Activated CD8-positive, alpha-beta T cell treated with anti-CD3 and anti-CD28 coated beads, Interleukin-2, amount 10 ng/mL, durations not matched to agents 7 days and 5 days (primary cell): ENCODE results near the gene NTPCR. TPM values are rescaled to one million over a fixed set of nuclear protein-coding genes. Genes with fewer than 3 reads are reported as not detected.

ENCODE experiments used
- ATAC-seq: fragments of 150-1000 bp; cut with Tn5 transposase; one replicate; pipeline ENCODE4 v1.10.0; 2021; ENCODE audit warnings: moderate library complexity
- CTCF ChIA-PET: fragments of 350-600 bp; sonication (Branson Sonifier 250); formaldehyde crosslinking; loops from one replicate; lab custom pipeline; 2021; ENCODE audit warnings: antibody characterized with exemption; lab: Charles Lee
- POLR2A ChIA-PET: fragments of 350-600 bp; sonication (Branson Sonifier 250); formaldehyde crosslinking; loops from one replicate; lab custom pipeline; 2021; ENCODE audit warnings: antibody characterized with exemption; lab: Charles Lee
- DNase-seq: peaks from one replicate; pipeline ENCODE4 v3.0.0-alpha.2; 2020
- H3K27ac Mint-ChIP-seq: one replicate; pipeline ENCODE4 v1.8.0; 2021; ENCODE audit warnings: mild to moderate bottlenecking, mixed read lengths
- H3K27me3 Mint-ChIP-seq: one replicate; pipeline ENCODE4 v1.8.0; 2021; ENCODE audit warnings: low read depth, mixed read lengths
- H3K36me3 Mint-ChIP-seq: one replicate; pipeline ENCODE4 v1.8.0; 2021; ENCODE audit warnings: low read depth, mixed read lengths
- H3K4me1 Mint-ChIP-seq: one replicate; pipeline ENCODE4 v1.8.0; 2021; ENCODE audit warnings: low read depth, mixed read lengths
- H3K4me3 Mint-ChIP-seq: one replicate; pipeline ENCODE4 v1.8.0; 2021; ENCODE audit warnings: mild to moderate bottlenecking, mixed read lengths
- H3K9me3 Mint-ChIP-seq: one replicate; pipeline ENCODE4 v1.8.0; 2022; ENCODE audit warnings: mixed read lengths; ENCODE audit not compliant: insufficient read depth
- total RNA-seq, 2 experiments: library from RNA; stranded (reverse); gene quantifications; one replicate each; pipeline ENCODE4 v1.2.3, GENCODE V29; 2021

Gene NTPCR
- total RNA-seq, 2 experiments from 2014 or later = 21.0 to 23.5 TPM

GRCh38 chr1:232932486-232933425 is 17.7 kb upstream of the NTPCR start:
- Mint-ChIP-seq H3K27me3 (peaks cover 10% of the 10 kb centered on the region), H3K9me3 (no peaks in the 10 kb centered on the region), H3K4me1 (no peaks in the 10 kb centered on the region), H3K27ac (no peak overlapping the region), H3K36me3 (no peaks in the 10 kb centered on the region), H3K4me3 (no peak overlapping the region)
- POLR2A ChIA-PET = no interaction called here
- no peak for ATAC-seq
- CTCF ChIA-PET = no interaction called here
- DNase-seq = no peak

GRCh38 chr1:232936941-232937340 is 13.5 kb upstream of the NTPCR start:
- ChIA-PET POLR2A (no interaction called here), CTCF (interaction anchor here (0.9 kb wide), 1 partner anchor 10 kb away, joined by 4 read pairs; no protein-coding TSS in a partner anchor)
- peaks cover 7% of the 10 kb centered on the region for H3K27me3 Mint-ChIP-seq
- no peaks in the 10 kb centered on the region for H3K36me3 Mint-ChIP-seq
- no peak overlapping the region for H3K4me3 Mint-ChIP-seq
- peaks cover 3% of the 10 kb centered on the region for H3K4me1 Mint-ChIP-seq
- H3K27ac Mint-ChIP-seq = no peak overlapping the region
- H3K9me3 Mint-ChIP-seq = no peaks in the 10 kb centered on the region
- DNase-seq = no peak
- no peak for ATAC-seq

GRCh38 chr1:232937741-232938375 is 12.6 kb upstream of the NTPCR start:
- POLR2A ChIA-PET = no interaction called here
- ATAC-seq (no peak), DNase-seq (no peak)
- Mint-ChIP-seq H3K4me1 (peaks cover 3% of the 10 kb centered on the region), H3K27me3 (peaks cover 7% of the 10 kb centered on the region), H3K36me3 (no peaks in the 10 kb centered on the region), H3K4me3 (no peak overlapping the region), H3K27ac (no peak overlapping the region), H3K9me3 (no peaks in the 10 kb centered on the region)
- CTCF ChIA-PET = no interaction called here

GRCh38 chr1:232938926-232939325 is 11.5 kb upstream of the NTPCR start:
- H3K4me3 Mint-ChIP-seq = no peak overlapping the region
- H3K27ac Mint-ChIP-seq = no peak overlapping the region
- no peaks in the 10 kb centered on the region for H3K9me3 Mint-ChIP-seq
- no peak for DNase-seq
- no peak for ATAC-seq
- POLR2A ChIA-PET = no interaction called here
- CTCF ChIA-PET = no interaction called here
- no peaks in the 10 kb centered on the region for H3K36me3 Mint-ChIP-seq
- peaks cover 10% of the 10 kb centered on the region for H3K4me1 Mint-ChIP-seq
- H3K27me3 Mint-ChIP-seq = peaks cover 7% of the 10 kb centered on the region

GRCh38 chr1:232939748-232940147 is 10.7 kb upstream of the NTPCR start:
- Mint-ChIP-seq H3K27me3 (peaks cover 7% of the 10 kb centered on the region), H3K36me3 (no peaks in the 10 kb centered on the region), H3K27ac (no peak overlapping the region), H3K9me3 (no peaks in the 10 kb centered on the region), H3K4me3 (no peak overlapping the region), H3K4me1 (peaks cover 16% of the 10 kb centered on the region)
- POLR2A ChIA-PET = no interaction called here
- ATAC-seq (no peak), DNase-seq (no peak)
- CTCF ChIA-PET = interaction anchor here (1.9 kb wide), 1 partner anchor 10 kb away, joined by 5 read pairs; the partner anchor contains the start of gene NTPCR

- Mint-ChIP-seq H3K9me3 (no peaks in the 10 kb centered on the region), H3K27ac (no peak overlapping the region), H3K4me1 (peaks cover 16% of the 10 kb centered on the region), H3K36me3 (no peaks in the 10 kb centered on the region), H3K27me3 (peaks cover 7% of the 10 kb centered on the region), H3K4me3 (no peak overlapping the region)
- ChIA-PET CTCF (interaction anchor here (0.8 to 1.9 kb wide), 2 partner anchors 10 to 1243 kb away, joined by 3 to 5 read pairs; partner anchors contain the start of gene NTPCR), POLR2A (no interaction called here)
- DNase-seq = no peak
- ATAC-seq = no peak
Measured at GRCh38 chr1:232940262-232940661, 10.1 kb upstream of the NTPCR start.

GRCh38 chr1:232942413-232943294 is 7.8 kb upstream of the NTPCR start:
- Mint-ChIP-seq H3K27me3 (peaks cover 6% of the 10 kb centered on the region), H3K4me1 (peaks cover 16% of the 10 kb centered on the region), H3K27ac (no peak overlapping the region), H3K9me3 (no peaks in the 10 kb centered on the region), H3K36me3 (no peaks in the 10 kb centered on the region), H3K4me3 (no peak overlapping the region)
- ChIA-PET POLR2A (no interaction called here), CTCF (no interaction called here)
- ATAC-seq (no peak), DNase-seq (no peak)

- POLR2A ChIA-PET = no interaction called here
- CTCF ChIA-PET = interaction anchor here (1.4 kb wide), 1 partner anchor 9 kb away, joined by 3 read pairs; no protein-coding TSS in a partner anchor
- H3K4me1 Mint-ChIP-seq = peaks cover 13% of the 10 kb centered on the region
- ATAC-seq (no peak), DNase-seq (no peak)
- no peak overlapping the region for H3K27ac Mint-ChIP-seq
- H3K9me3 Mint-ChIP-seq = no peaks in the 10 kb centered on the region
- H3K27me3 Mint-ChIP-seq = no peaks in the 10 kb centered on the region
- no peak overlapping the region for H3K4me3 Mint-ChIP-seq
- H3K36me3 Mint-ChIP-seq = no peaks in the 10 kb centered on the region
Measured at GRCh38 chr1:232943679-232944252, 6.6 kb upstream of the NTPCR start.

GRCh38 chr1:232944347-232944746 is 6.1 kb upstream of the NTPCR start:
- H3K36me3 Mint-ChIP-seq = peaks cover 3% of the 10 kb centered on the region
- ChIA-PET POLR2A (no interaction called here), CTCF (interaction anchor here (1.4 kb wide), 1 partner anchor 9 kb away, joined by 3 read pairs; no protein-coding TSS in a partner anchor)
- H3K4me3 Mint-ChIP-seq = no peak overlapping the region
- ATAC-seq (no peak), DNase-seq (no peak)
- H3K9me3 Mint-ChIP-seq = no peaks in the 10 kb centered on the region
- peaks cover 16% of the 10 kb centered on the region for H3K4me1 Mint-ChIP-seq
- no peak overlapping the region for H3K27ac Mint-ChIP-seq
- H3K27me3 Mint-ChIP-seq = no peaks in the 10 kb centered on the region

GRCh38 chr1:232949636-232950196 is 695 bp upstream of the NTPCR start:
- H3K4me3 Mint-ChIP-seq = peak overlapping the region; percentile 97
- ATAC-seq = no peak
- no peak for DNase-seq
- peak overlapping the region; percentile 94 for H3K27ac Mint-ChIP-seq
- no peaks in the 10 kb centered on the region for H3K27me3 Mint-ChIP-seq
- peaks cover 9% of the 10 kb centered on the region for H3K36me3 Mint-ChIP-seq
- ChIA-PET CTCF (interaction anchor here (0.9 to 1.7 kb wide), 3 partner anchors 9 to 156 kb away, joined by 3 to 5 read pairs (median 3); no protein-coding TSS in a partner anchor), POLR2A (no interaction called here)
- H3K4me1 Mint-ChIP-seq = peaks cover 37% of the 10 kb centered on the region
- no peaks in the 10 kb centered on the region for H3K9me3 Mint-ChIP-seq

GRCh38 chr1:232951180-232951579 is 769 bp downstream of the NTPCR start:
- Mint-ChIP-seq H3K4me3 (peak overlapping the region; percentile 97), H3K27ac (peak overlapping the region; percentile 94), H3K9me3 (no peaks in the 10 kb centered on the region), H3K36me3 (peaks cover 12% of the 10 kb centered on the region), H3K4me1 (peaks cover 37% of the 10 kb centered on the region), H3K27me3 (no peaks in the 10 kb centered on the region)
- POLR2A ChIA-PET = no interaction called here
- ATAC-seq (peak; percentile 38), DNase-seq (peak; percentile 48)
- CTCF ChIA-PET = interaction anchor here (1.0 to 1.4 kb wide), 4 partner anchors 11 to 22 kb away, joined by 3 to 6 read pairs (median 4); no protein-coding TSS in a partner anchor
